DND-41 (cell line): ENCODE data around the gene MPC1.

Experiments used
- ATAC-seq: fragments of 200-7000 bp; cut with Tn5 transposase; 3 replicates; pipeline ENCODE4 v1.9.1; 2021; ENCODE audit warnings: low read depth; ENCODE audit not compliant: insufficient read depth
- DNase-seq: peaks from one replicate; pipeline ENCODE4 v3.0.0-alpha.2; 2020
- H2AFZ ChIP-seq: 2 replicates; pipeline ENCODE4 v1.6.0; 2012; ENCODE audit warnings: low read depth, low read length
- H3K27ac ChIP-seq: 2 replicates; pipeline ENCODE4 v1.5.1; 2012; ENCODE audit warnings: low read length, inconsistent platforms
- H3K27me3 ChIP-seq: fragments of 200-600 bp; sonication (generic); 2 replicates; pipeline ENCODE4 v1.6.0; 2012; ENCODE audit warnings: low read length, mild to moderate bottlenecking, inconsistent platforms; ENCODE audit not compliant: insufficient read depth, poor library complexity
- H3K36me3 ChIP-seq: 2 replicates; pipeline ENCODE4 v1.5.1; 2012; ENCODE audit warnings: low read length, inconsistent platforms; ENCODE audit not compliant: insufficient read depth
- H3K4me1 ChIP-seq: 2 replicates; pipeline ENCODE4 v1.5.1; 2012; ENCODE audit warnings: mild to moderate bottlenecking, low read length; ENCODE audit not compliant: insufficient read depth
- H3K4me2 ChIP-seq: 2 replicates; pipeline ENCODE4 v1.6.0; 2012; ENCODE audit warnings: mild to moderate bottlenecking, moderate library complexity, low read length, inconsistent platforms; ENCODE audit not compliant: insufficient read depth
- H3K4me3 ChIP-seq, 2 experiments: fragments of 200-600 bp in 1 of 2; shearing (Covaris generic) in 1 of 2; 2 replicates each; pipeline ENCODE4 v1.5.1; 2012 to 2016; ENCODE audit warnings: inconsistent platforms in 2 of 2, low read length in 2 of 2, mild to moderate bottlenecking in 2 of 2, low read depth in 1 of 2, moderate library complexity in 1 of 2
- H3K79me2 ChIP-seq: 2 replicates; pipeline ENCODE4 v1.6.0; 2012; ENCODE audit warnings: low read length, inconsistent platforms; ENCODE audit not compliant: insufficient read depth
- H3K9ac ChIP-seq: 2 replicates; pipeline ENCODE4 v1.6.0; 2012; ENCODE audit warnings: low read depth, mild to moderate bottlenecking, inconsistent platforms, low read length, moderate library complexity
- H3K9me3 ChIP-seq: 2 replicates; pipeline ENCODE4 v1.5.1; 2012; ENCODE audit warnings: low read length, moderate library complexity, mild to moderate bottlenecking, inconsistent platforms; ENCODE audit not compliant: insufficient read depth, severe bottlenecking
- H4K20me1 ChIP-seq: 2 replicates; pipeline ENCODE4 v1.6.0; 2012; ENCODE audit warnings: low read length; ENCODE audit not compliant: insufficient read depth
- EZH2 ChIP-seq: IDR thresholded peaks from 3 replicates; pipeline ENCODE4 v1.6.1; 2012; ENCODE audit warnings: borderline replicate concordance, low read depth, mild to moderate bottlenecking, moderate library complexity, low read length, inconsistent platforms; ENCODE audit not compliant: severe bottlenecking
- TF ChIP-seq, protein P1 (sequence below): IDR thresholded peaks from 2 replicates; pipeline ENCODE4 v1.5.1; 2012; ENCODE audit warnings: borderline replicate concordance, low read length, moderate library complexity, mild to moderate bottlenecking; ENCODE audit not compliant: poor library complexity, severe bottlenecking; ENCODE audit errors: extremely low read depth

The MPC1 gene

DNA sequence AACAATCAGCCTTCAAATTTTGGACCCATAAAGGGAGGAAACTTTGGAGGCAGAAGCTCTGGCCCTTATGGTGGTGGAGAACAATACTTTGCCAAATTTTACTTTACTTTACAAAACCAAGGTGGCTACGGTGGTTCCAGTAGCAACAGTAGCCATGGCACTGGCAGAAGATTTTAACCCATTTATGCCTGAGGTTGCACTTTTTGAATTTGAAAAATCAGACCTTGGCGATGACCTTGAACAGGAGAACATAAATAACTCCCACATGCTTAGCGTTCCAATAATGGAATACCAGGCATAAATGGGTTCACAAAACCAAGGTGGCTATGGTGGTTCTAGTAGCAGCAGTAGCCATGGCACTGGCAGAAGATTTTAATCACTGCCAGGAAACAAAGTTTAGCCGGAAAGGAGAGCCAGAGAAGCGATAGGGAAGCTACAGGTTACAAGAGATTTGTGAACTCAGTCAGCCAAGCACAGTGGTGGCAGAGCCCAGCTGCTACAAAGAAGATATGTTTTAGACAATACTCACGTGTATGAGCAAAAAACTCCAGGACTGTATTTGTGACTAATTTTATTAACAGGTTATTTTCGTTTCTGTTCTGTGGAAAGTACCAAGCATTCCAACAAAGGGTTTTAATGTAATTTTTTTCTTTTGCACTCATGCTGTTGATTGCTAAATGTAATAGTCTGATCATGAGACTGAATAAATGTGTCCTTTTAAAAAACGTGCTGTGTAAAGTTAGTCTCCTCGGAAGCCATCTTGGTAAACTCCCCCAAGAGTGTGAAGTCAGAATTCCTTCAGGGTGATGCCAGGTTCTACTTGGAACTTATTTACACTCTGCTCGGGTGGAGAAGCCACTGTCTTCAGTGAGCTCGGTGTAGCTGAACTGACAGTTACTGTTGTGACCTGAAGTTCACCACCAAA lies 47.1 kb downstream of the MPC1 start:
- no peaks in the 10 kb centered on the region for H3K27me3 ChIP-seq
- ATAC-seq (no peak), DNase-seq (no peak)
- no peak overlapping the region for H3K9ac ChIP-seq
- peaks cover 100% of the 10 kb centered on the region for H3K79me2 ChIP-seq
- H2AFZ ChIP-seq = no peak overlapping the region
- peaks cover 58% of the 10 kb centered on the region for H3K36me3 ChIP-seq
- H3K4me2 ChIP-seq = no peak overlapping the region
- TF ChIP-seq EZH2 = no peak
- TF ChIP-seq, protein P1, sequence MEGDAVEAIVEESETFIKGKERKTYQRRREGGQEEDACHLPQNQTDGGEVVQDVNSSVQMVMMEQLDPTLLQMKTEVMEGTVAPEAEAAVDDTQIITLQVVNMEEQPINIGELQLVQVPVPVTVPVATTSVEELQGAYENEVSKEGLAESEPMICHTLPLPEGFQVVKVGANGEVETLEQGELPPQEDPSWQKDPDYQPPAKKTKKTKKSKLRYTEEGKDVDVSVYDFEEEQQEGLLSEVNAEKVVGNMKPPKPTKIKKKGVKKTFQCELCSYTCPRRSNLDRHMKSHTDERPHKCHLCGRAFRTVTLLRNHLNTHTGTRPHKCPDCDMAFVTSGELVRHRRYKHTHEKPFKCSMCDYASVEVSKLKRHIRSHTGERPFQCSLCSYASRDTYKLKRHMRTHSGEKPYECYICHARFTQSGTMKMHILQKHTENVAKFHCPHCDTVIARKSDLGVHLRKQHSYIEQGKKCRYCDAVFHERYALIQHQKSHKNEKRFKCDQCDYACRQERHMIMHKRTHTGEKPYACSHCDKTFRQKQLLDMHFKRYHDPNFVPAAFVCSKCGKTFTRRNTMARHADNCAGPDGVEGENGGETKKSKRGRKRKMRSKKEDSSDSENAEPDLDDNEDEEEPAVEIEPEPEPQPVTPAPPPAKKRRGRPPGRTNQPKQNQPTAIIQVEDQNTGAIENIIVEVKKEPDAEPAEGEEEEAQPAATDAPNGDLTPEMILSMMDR = no peak
- H3K4me3 ChIP-seq = no peak overlapping the region
- peaks cover 57% of the 10 kb centered on the region for H4K20me1 ChIP-seq
- H3K27ac ChIP-seq = peak overlapping the region; percentile 90
- peaks cover 88% of the 10 kb centered on the region for H3K4me1 ChIP-seq
- no peaks in the 10 kb centered on the region for H3K9me3 ChIP-seq

DNA sequence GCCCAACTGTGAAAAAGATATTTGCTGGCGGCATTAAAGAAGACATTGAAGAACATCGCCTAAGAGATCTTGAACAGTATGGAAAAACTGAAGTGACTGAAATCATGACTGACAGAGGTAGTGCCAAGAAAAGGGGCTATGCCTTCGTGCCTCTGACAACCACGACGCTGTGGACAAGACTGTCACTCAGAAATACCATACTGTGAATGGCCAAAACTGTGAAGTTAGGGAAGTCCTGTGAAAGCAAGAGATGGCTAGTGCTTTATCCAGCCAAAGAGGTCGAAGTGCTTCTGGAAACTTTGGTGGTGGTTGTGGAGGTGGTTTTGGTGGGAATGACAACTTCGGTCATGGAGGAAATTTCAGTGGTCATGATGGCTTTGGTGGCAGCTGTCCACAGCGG lies 47.9 kb downstream of the MPC1 start:
- TF ChIP-seq, protein P1 = no peak
- TF ChIP-seq EZH2 = no peak
- no peaks in the 10 kb centered on the region for H3K9me3 ChIP-seq
- H3K79me2 ChIP-seq = peaks cover 100% of the 10 kb centered on the region

DNA sequence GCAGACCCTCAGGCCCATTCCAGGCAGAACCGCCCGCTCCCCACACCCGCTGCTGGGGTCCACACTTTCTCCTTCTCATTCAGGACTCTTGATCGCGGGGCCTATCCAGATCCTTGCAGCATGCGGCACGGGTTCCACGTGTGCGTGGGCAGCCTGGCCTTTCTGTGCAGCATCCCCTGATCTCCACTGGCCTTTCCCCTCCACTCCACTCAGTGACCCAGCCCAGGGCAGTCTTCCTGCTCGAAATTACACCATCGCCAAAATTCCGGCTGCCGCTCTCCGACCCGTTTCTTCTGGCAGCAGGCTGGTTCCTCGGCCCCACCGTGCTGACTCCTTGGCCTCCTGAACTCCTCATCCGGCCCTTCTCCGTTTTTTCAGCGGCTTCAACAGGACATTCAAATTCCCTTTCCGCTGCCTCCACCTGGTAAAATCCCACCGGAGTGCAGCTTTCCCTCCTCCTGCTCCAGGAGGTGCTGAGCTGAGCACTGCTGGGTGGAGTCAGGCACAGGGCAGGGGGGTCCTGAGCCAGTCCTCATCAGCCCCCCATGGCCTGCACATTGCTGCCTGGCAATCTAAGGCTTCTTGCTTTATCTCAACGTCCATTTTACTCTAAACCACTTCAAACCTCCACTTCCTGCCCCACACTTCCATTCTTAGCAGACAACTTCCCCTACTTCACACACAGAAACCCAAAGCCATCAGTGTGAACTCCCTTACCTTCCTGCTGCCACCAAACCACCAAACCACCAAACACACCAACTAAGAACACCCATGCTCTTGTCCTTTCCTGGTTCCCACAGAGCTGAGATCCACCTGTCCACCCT lies 49.4 kb downstream of the MPC1 start:
- Histone ChIP-seq H3K79me2 (peaks cover 99% of the 10 kb centered on the region), H3K27ac (peak overlapping the region; percentile 90), H4K20me1 (peaks cover 46% of the 10 kb centered on the region), H3K27me3 (no peaks in the 10 kb centered on the region), H3K36me3 (peaks cover 52% of the 10 kb centered on the region), H3K4me2 (peak overlapping the region; percentile 53), H3K9me3 (no peaks in the 10 kb centered on the region), H3K9ac (peak overlapping the region; percentile 44), H2AFZ (no peak overlapping the region), H3K4me3 (peak overlapping the region in 1 of 2 experiments; percentile 33; a peak in 2 of 4 replicates), H3K4me1 (peaks cover 66% of the 10 kb centered on the region)
- TF ChIP-seq EZH2 = no peak
- TF ChIP-seq, protein P1 = no peak
- ATAC-seq = peak; percentile 95
- peak; percentile 77 for DNase-seq

More for the DNA sequence above, 47.9 kb downstream of the MPC1 start:
- Histone ChIP-seq H3K36me3 (peaks cover 56% of the 10 kb centered on the region), H3K9ac (no peak overlapping the region), H3K27me3 (no peaks in the 10 kb centered on the region), H4K20me1 (peaks cover 52% of the 10 kb centered on the region), H2AFZ (no peak overlapping the region), H3K4me3 (no peak overlapping the region), H3K27ac (peak overlapping the region; percentile 90), H3K4me1 (peaks cover 81% of the 10 kb centered on the region), H3K4me2 (peak overlapping the region; percentile 8; the same call in 1 of the 2 replicates)
- ATAC-seq (no peak), DNase-seq (no peak)
